ELR (cell line): ENCODE results near the gene SLC25A11.
A peak's percentile ranks its signal among the peaks of the same experiment; 100 is the strongest.
"Not testable (repeated sequence)": the region's sequence is repeated elsewhere in the genome, so short reads cannot be mapped to it uniquely, and the experiment has no call there.

Experiments
- DNase-seq: peaks from one replicate; pipeline ENCODE4 v3.0.0-alpha.2; 2015; ENCODE audit warnings: low read depth

Gene SLC25A11

GRCh38 chr17:4945176-4945943 is 5.5 kb upstream of the SLC25A11 start:
- DNase-seq, result peak; percentile 98

GRCh38 chr17:4944554-4945175 is 4.8 kb upstream of the SLC25A11 start:
- DNase-seq, result no peak

DNA sequence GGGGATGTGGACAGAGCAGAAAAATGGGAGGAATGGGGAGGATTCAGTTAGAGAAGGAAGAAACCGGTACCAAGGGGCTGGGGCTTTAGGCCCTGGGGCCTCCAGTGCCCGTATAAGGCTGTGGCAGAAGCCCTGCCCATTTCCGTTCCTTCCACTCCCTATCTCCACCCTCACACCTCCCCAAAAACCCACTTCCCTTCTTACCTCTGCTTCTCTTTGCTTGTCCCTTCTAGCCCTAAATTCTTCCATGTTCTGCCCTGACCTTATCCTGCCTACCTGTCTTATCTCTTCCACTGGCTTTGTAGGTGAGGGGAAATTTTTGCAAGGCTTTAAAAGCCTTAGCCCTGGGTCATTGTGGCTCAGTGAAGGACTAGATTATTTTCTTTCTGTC is 4.3 kb upstream of the SLC25A11 start:
- no peak for DNase-seq

- DNase-seq, result no peak
Measured at GRCh38 chr17:4942760-4943508, 3.1 kb upstream of the SLC25A11 start.

- no peak for DNase-seq
Measured at GRCh38 chr17:4941319-4941610, 1.4 kb upstream of the SLC25A11 start.

GRCh38 chr17:4940555-4941318 is 891 bp upstream of the SLC25A11 start:
- peak; percentile 51 for DNase-seq

DNA sequence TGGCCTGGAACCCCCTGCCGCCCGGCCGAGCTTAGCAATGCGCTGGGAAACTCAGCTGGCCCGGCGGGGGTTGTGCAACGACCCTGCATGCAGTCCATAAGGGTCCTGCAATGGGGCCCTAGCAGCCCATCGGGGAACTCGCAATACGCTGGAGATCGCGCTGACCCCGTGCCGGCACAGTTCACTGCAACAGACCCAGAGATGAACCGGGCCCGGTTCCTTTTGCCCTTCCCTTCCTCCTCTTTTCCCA is 375 bp downstream of the SLC25A11 start:
- no peak for DNase-seq

DNA sequence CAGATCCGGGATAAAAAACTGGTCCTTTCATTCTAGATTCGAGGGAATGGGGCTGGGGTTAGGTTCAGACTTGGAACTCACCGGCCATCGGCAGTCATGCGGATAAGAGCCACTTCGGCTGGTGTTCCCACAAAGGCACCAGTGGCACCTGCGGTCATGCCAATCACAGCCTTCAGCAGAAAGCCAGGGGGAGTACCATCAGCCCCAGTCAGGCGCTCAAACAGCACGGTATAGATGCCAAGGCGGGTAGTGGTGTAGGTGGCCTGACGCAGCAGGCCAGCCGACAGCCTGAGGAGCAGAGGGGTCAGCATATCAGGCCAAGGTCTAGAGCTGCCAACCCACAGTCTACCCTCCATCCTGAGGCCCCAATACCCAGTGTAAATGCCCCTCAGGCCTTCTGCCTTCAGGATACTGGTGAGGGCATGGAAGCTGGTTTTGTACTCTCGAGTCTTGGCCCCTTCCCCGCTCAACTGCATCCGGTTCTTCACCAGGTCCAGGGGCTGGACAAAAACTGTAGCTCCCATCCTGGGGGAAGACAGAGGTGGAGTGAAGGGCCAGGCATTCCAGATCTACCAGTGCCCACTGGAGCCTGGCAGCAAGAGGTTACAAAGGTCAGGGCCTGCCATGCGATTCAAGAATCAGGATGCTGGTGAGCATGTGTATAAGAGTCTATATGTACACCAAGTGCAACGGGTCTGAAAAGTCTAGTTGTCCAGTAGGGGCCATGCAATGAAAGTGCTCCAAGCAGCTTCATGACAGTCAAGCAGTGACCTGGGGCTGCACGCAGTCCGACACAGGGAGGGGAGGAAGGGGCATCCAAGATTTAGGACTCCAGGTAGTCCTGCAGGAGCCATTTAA is 929 bp downstream of the SLC25A11 start:
- peak; percentile 44 for DNase-seq

GRCh38 chr17:4938069-4938491 is 1.8 kb downstream of the SLC25A11 start:
- no peak for DNase-seq

- no peak for DNase-seq
Measured at GRCh38 chr17:4937553-4937952, 2.3 kb downstream of the SLC25A11 start.

- no peak for DNase-seq
Measured at GRCh38 chr17:4936436-4936835, 3.4 kb downstream of the SLC25A11 start.

DNA sequence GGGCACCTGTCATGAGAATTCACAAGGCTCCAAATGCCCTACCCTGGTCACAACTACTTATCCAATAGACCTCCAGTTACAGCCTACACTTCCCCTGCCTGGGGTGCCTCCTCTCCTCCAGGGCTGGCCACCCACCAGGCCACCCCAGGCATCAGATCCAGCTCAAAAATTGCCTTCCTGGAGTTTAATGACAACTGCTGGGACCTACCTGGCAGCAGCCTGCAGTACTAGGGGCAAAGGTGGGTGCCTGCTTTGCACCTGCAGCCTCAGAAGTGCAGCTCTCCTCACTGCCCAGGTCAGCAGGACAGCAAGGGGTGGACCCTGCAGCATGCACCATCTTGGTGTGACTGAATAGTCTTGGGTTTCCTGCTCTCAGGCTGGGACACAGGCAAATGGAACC is 4.2 kb downstream of the SLC25A11 start:
- DNase-seq, result no peak

GRCh38 chr17:4934173-4934979 is 5.5 kb downstream of the SLC25A11 start:
- peak; percentile 74 for DNase-seq

GRCh38 chr17:4933646-4934045 is 6.2 kb downstream of the SLC25A11 start:
- DNase-seq, result no peak

DNA sequence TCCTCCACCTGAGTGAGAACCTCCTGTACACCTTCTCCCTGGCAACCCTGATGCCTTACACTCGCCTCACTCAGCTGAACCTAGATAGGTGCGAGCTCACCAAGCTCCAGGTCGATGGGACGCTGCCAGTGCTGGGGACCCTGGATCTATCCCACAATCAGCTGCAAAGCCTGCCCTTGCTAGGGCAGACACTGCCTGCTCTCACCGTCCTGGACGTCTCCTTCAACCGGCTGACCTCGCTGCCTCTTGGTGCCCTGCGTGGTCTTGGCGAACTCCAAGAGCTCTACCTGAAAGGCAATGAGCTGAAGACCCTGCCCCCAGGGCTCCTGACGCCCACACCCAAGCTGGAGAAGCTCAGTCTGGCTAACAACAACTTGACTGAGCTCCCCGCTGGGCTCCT is 7.1 kb downstream of the SLC25A11 start:
- DNase-seq, result no peak

DNA sequence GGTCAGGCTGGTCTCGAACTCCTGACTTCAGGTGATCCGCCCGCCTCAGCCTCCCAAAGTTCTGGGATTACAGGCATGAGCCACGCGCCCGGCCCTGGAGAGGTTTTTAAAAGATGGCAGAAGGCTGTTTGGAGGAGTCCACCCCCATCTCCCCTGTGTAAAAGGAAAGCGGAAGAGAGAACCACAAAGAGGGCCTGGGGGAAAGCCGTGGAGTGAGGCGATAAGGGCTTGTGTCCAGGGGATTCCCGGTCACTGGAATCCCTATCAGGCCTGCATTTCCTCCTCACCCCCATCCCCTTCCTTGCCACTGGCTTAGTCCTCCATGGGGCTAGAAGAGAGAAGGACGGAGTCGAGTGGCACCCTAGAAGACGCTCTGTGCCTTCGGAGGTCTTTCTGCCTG is 7.9 kb downstream of the SLC25A11 start, which contains the start of gene GP1BA:
Gene GP1BA, plus strand, starts transcription at position 315 of the 400 bp plus-strand sequence. CDS start 328 bp downstream, outside the sequence.
- DNase-seq, result no peak

DNA sequence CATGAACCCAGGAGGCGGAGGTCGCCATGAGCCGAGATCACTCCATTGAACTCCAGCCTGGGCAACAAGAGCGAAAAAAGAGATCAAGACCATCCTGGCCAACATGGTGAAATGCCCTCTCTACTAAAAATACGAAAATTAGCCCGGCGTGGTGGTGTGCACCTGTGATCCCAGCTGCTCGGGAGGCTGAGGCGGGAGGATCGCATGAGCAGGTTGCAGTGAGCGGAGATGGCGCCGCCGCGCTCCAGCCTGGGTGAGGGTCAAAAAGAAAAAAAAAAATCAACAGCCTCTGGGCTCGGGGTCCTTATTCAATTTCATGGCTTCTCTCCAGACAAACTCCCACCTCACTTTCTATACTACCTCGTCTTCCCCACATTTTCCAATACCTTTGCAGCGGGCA is 11.0 kb downstream of the SLC25A11 start:
- DNase-seq, result no peak

- DNase-seq, result not testable (repeated sequence)
Measured at GRCh38 chr17:4926577-4927335, 13.1 kb downstream of the SLC25A11 start.

GRCh38 chr17:4921320-4921719 is 18.5 kb downstream of the SLC25A11 start:
- DNase-seq, result no peak
